Uterus (tissue), 4 donors: Measurements from ENCODE around the gene ELL2. TPM values are rescaled to one million over a fixed set of nuclear protein-coding genes. Genes with fewer than 3 reads are reported as not detected.

Source experiments
- DNase-seq, 2 donors: peaks; one replicate each; pipeline ENCODE4 v3.0.0-alpha.2; 2019 to 2020
- H3K27ac ChIP-seq, 2 donors: fragments of 200-600 bp; sonication (generic); 1 replicate in 1 of 2; 2 replicates in 1 of 2; pipeline ENCODE4 v1.5.1; 2016 to 2018
- H3K27me3 ChIP-seq, 2 donors: fragments of 200-600 bp; sonication (generic); one replicate each; pipeline ENCODE4 v1.5.1; 2018 to 2019; ENCODE audit warnings: control low read depth in 1 of 2
- H3K36me3 ChIP-seq, 2 donors: fragments of 200-600 bp; sonication (generic); one replicate each; pipeline ENCODE4 v1.5.1; 2019; ENCODE audit warnings: control low read depth in 1 of 2
- H3K4me1 ChIP-seq, 2 donors: fragments of 200-600 bp; sonication (generic); one replicate each; pipeline ENCODE4 v1.5.1; 2018 to 2019; ENCODE audit warnings: control low read depth in 1 of 2
- H3K4me3 ChIP-seq, 2 donors: fragments of 200-600 bp; sonication (generic); 1 replicate in 1 of 2; 2 replicates in 1 of 2; pipeline ENCODE4 v1.5.1; 2018 to 2019; ENCODE audit warnings: mild to moderate bottlenecking in 1 of 2
- H3K9me3 ChIP-seq, 2 donors: fragments of 200-600 bp; sonication (generic); one replicate each; pipeline ENCODE4 v1.5.1; 2019; ENCODE audit warnings: control low read depth in 1 of 2
- CTCF ChIP-seq, 4 experiments: fragments of 200-600 bp in 2 of 4; fragments of 450-650 bp in 2 of 4; sonication (generic) in 2 of 4; IDR thresholded peaks; one replicate each; pipeline ENCODE4 v1.5.1; 2016 to 2019; ENCODE audit warnings: antibody characterized with exemption in 4 of 4, mild to moderate bottlenecking in 2 of 4, moderate library complexity in 1 of 4
- POLR2A ChIP-seq, 2 donors: fragments of 450-650 bp; IDR thresholded peaks; one replicate each; pipeline ENCODE4 v1.6.1; 2016; ENCODE audit warnings: antibody characterized with exemption in 2 of 2, mild to moderate bottlenecking in 1 of 2, moderate library complexity in 1 of 2
- intact Hi-C: fragments of 100-400 bp; cut with DNase I; formaldehyde crosslinking; loops from one replicate; pipeline ENCODE4 v1.15.1; 2023; ENCODE audit warnings: low total_unique reads
- total RNA-seq, 4 donors: library from RNA; depleted of rRNA in 3 of 4; stranded (reverse); fragments of >200 nt in 3 of 4; gene quantifications; one replicate each; pipeline versions ENCODE4 v1.1.0 to v1.2.4, GENCODE V29; 2014 to 2023
- donor health status: DM: yes; HTN: yes; CAD: no.

ELL2 gene
- total RNA-seq, 4 donors from 2014 or later: 2.3 to 53.2 (median 16.0) TPM

DNA sequence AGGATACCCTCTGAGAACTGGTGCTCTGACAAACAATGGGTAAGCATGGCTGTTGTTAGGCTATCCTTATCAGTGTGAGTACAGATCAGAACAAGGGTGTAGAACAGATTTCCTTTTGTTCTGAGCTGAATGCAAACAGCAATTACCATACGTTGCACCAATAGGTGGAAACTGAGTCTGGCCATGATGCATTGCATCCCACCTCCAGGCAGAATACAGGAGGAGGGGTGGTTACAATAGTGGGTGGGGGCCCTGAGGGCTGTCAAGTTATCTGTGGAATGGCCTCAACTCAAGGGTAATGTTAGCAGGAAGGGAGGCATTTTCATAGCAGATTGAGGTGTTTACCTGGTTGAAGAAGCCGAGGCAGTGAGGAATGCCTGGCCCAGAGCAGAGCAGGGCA lies 84.9 kb downstream of the ELL2 start:
- Histone ChIP-seq H3K9me3 (no peaks in the 10 kb centered on the region), H3K4me3 (no peak overlapping the region), H3K4me1 (no peaks in the 10 kb centered on the region), H3K27me3 (no peaks in the 10 kb centered on the region), H3K36me3 (no peaks in the 10 kb centered on the region), H3K27ac (no peak overlapping the region)
- intact Hi-C loops: no loop called here
- no peak for DNase-seq
- TF ChIP-seq CTCF (IDR thresholded peaks at IDR 0.05): no peak
- TF ChIP-seq POLR2A (IDR thresholded peaks at IDR 0.05): no peak

- intact Hi-C loops: no loop called here
- TF ChIP-seq POLR2A (IDR thresholded peaks at IDR 0.05) (no peak), CTCF (IDR thresholded peaks at IDR 0.05) (no peak)
- no peak overlapping the region for H3K27ac ChIP-seq
Measured at GRCh38 chr5:95874246-95874645, 87.4 kb downstream of the ELL2 start.

GRCh38 chr5:95873351-95873750 lies 88.3 kb downstream of the ELL2 start:
- TF ChIP-seq POLR2A (IDR thresholded peaks at IDR 0.05): no peak
- no peak for TF ChIP-seq CTCF (IDR thresholded peaks at IDR 0.05)
- no peak overlapping the region for H3K27ac ChIP-seq

More at GRCh38 chr5:95874246-95874645, 87.4 kb downstream of the ELL2 start:
- no peaks in the 10 kb centered on the region for H3K27me3 ChIP-seq
- H3K36me3 ChIP-seq: no peaks in the 10 kb centered on the region
- H3K4me1 ChIP-seq: no peaks in the 10 kb centered on the region
- no peak for DNase-seq
- H3K4me3 ChIP-seq: no peak overlapping the region
- no peaks in the 10 kb centered on the region for H3K9me3 ChIP-seq

GRCh38 chr5:95872346-95873268 lies 89.0 kb downstream of the ELL2 start:
- TF ChIP-seq POLR2A (IDR thresholded peaks at IDR 0.05) (no peak), CTCF (IDR thresholded peaks at IDR 0.05) (no peak)
- intact Hi-C loops: no loop called here
- no peak for DNase-seq
- Histone ChIP-seq H3K27ac (no peak overlapping the region), H3K27me3 (no peaks in the 10 kb centered on the region), H3K4me3 (no peak overlapping the region), H3K9me3 (no peaks in the 10 kb centered on the region), H3K4me1 (no peaks in the 10 kb centered on the region), H3K36me3 (no peaks in the 10 kb centered on the region)

More at GRCh38 chr5:95873351-95873750, 88.3 kb downstream of the ELL2 start:
- H3K36me3 ChIP-seq: no peaks in the 10 kb centered on the region
- H3K4me1 ChIP-seq: no peaks in the 10 kb centered on the region
- DNase-seq: no peak
- intact Hi-C loops: no loop called here
- H3K9me3 ChIP-seq: no peaks in the 10 kb centered on the region
- H3K4me3 ChIP-seq: no peak overlapping the region
- H3K27me3 ChIP-seq: no peaks in the 10 kb centered on the region

GRCh38 chr5:95871146-95871806 lies 90.4 kb downstream of the ELL2 start:
- no peak overlapping the region for H3K4me3 ChIP-seq
- no peaks in the 10 kb centered on the region for H3K36me3 ChIP-seq
- no peak overlapping the region for H3K27ac ChIP-seq
- intact Hi-C loops: no loop called here
- H3K4me1 ChIP-seq: no peaks in the 10 kb centered on the region
- no peaks in the 10 kb centered on the region for H3K9me3 ChIP-seq
- TF ChIP-seq POLR2A (IDR thresholded peaks at IDR 0.05): no peak
- TF ChIP-seq CTCF (IDR thresholded peaks at IDR 0.05): no peak
- no peak for DNase-seq
- H3K27me3 ChIP-seq: no peaks in the 10 kb centered on the region
